GM12878 (cell line): ENCODE results near the gene TRIM71. TPM values are rescaled to one million over a fixed set of nuclear protein-coding genes. Genes with fewer than 3 reads are reported as not detected.
"Not testable (repeated sequence)": the region's sequence is repeated elsewhere in the genome, so short reads cannot be mapped to it uniquely, and the experiment has no call there.

Source experiments
- ATAC-seq: fragments of 200-7000 bp; cut with Tn5 transposase; 3 replicates; pipeline ENCODE4 v1.9.1; 2020; ENCODE audit warnings: mild to moderate bottlenecking, moderate library complexity
- BruUV-seq: library from RNA; stranded (reverse); fragments of 400-500 nt; replicated peaks from 2 replicates; lab custom pipeline; 2021; lab: Mats Ljungman, UMichigan
- CTCF ChIA-PET: fragments of 300-600 bp; sonication (Branson Sonifier 250); formaldehyde crosslinking; extraction: SDS; loops from one replicate; lab custom pipeline; 2021; ENCODE audit warnings: inconsistent platforms; lab: Yijun Ruan, JAX
- POLR2A ChIA-PET: fragments of 350-600 bp; formaldehyde crosslinking; extraction: SDS; loops from one replicate; lab custom pipeline; 2021; ENCODE audit warnings: inconsistent platforms; lab: Charles Lee
- RAD21 ChIA-PET: fragments of 300-600 bp; sonication (Branson Sonifier 250); formaldehyde crosslinking; loops from one replicate; lab custom pipeline; 2023; ENCODE audit warnings: antibody characterized with exemption; ENCODE audit not compliant: unreplicated experiment; lab: Charles Lee
- SMC1A ChIA-PET: fragments of 300-600 bp; sonication (Branson Sonifier 250); formaldehyde crosslinking; loops from one replicate; lab custom pipeline; 2023; ENCODE audit not compliant: unreplicated experiment, uncharacterized antibody; lab: Charles Lee
- DNase-seq: peaks from one replicate; pipeline ENCODE4 v3.0.0-alpha.2; 2011; ENCODE audit warnings: low read depth, low spot score
- FAIRE-seq: peaks from 3 replicates; lab custom pipeline; 2011; peaks lifted over from hg19 to GRCh38; lab: Jason Lieb, UNC
- H2AFZ ChIP-seq: 2 replicates; pipeline ENCODE4 v1.6.0; 2011; ENCODE audit warnings: low read depth, low read length, control low read depth; ENCODE audit not compliant: control insufficient read depth
- H3K27ac ChIP-seq: 2 replicates; pipeline ENCODE4 v1.5.1; 2011; ENCODE audit warnings: control low read depth; ENCODE audit not compliant: control insufficient read depth, insufficient read depth
- H3K27me3 ChIP-seq, 2 experiments: replicated peaks in 1 of 2; 2 replicates each; pipeline versions ENCODE4 v1.6.0 to v1.6.1; 2011; ENCODE audit warnings: low read length in 1 of 2; ENCODE audit not compliant: control insufficient read depth in 2 of 2, insufficient read depth in 2 of 2
- H3K36me3 ChIP-seq, 2 experiments: 2 replicates each; pipeline ENCODE4 v1.5.1; 2011; ENCODE audit warnings: low read length in 1 of 2; ENCODE audit not compliant: control insufficient read depth in 2 of 2, insufficient read depth in 2 of 2
- H3K4me1 ChIP-seq: 2 replicates; pipeline ENCODE4 v1.6.1; 2011; ENCODE audit warnings: mild to moderate bottlenecking, low read length, moderate library complexity, mixed read lengths; ENCODE audit not compliant: control insufficient read depth, insufficient read depth
- H3K4me2 ChIP-seq: 2 replicates; pipeline ENCODE4 v1.6.0; 2011; ENCODE audit warnings: control low read depth; ENCODE audit not compliant: control insufficient read depth, insufficient read depth
- H3K4me3 ChIP-seq: fragments of 200-600 bp; sonication (generic); 2 replicates; pipeline ENCODE4 v1.5.1; 2016
- H3K79me2 ChIP-seq: 2 replicates; pipeline ENCODE4 v1.6.0; 2011; ENCODE audit warnings: low read length; ENCODE audit not compliant: control insufficient read depth, insufficient read depth
- H3K9ac ChIP-seq: 2 replicates; pipeline ENCODE4 v1.8.0; 2011; ENCODE audit warnings: low read length, control low read depth, mixed read lengths; ENCODE audit not compliant: control insufficient read depth, insufficient read depth
- H3K9me3 ChIP-seq: replicated peaks from 3 replicates; pipeline ENCODE4 v1.5.1; 2011; ENCODE audit warnings: mild to moderate bottlenecking, low read length; ENCODE audit not compliant: control insufficient read depth, insufficient read depth
- H4K20me1 ChIP-seq: 2 replicates; pipeline ENCODE4 v1.6.0; 2011; ENCODE audit not compliant: control insufficient read depth, insufficient read depth
- WGBS: methylation state at CpG from one replicate; pipeline ENCODE4 v1.1.6; 2016; ENCODE audit warnings: low lambda C conversion rate; ENCODE audit not compliant: insufficient replicate concordance, insufficient coverage; ENCODE audit errors: missing lambda C conversion rate; 5-methylcytosine and 5-hydroxymethylcytosine counted together
- in situ Hi-C: fragments of 300-500 bp; cut with MboI; formaldehyde crosslinking; loops from 9 replicates; pipeline ENCODE4 v1.14.3; 2018; ENCODE audit warnings: mixed read lengths
- intact Hi-C: fragments of 100-400 bp; cut with micrococcal nuclease; formaldehyde crosslinking; loops from one replicate; pipeline ENCODE4 v1.14.2; 2022; ENCODE audit not compliant: unreplicated experiment
- polyA plus RNA-seq, 11 experiments: library from polyadenylated mRNA; depleted of rRNA in 4 of 11; unstranded in 6 of 11; stranded (reverse) in 5 of 11; fragments of >200 nt; fragmentation: Nextera tagmentation in 4 of 11; fragmentation: Illumina TruSeq in 1 of 11; extraction: Ambion mirVana in 4 of 11; extraction: Trizol in 1 of 11; gene quantifications; 1 replicate in 1 of 11; 2 replicates in 10 of 11; pipeline versions ENCODE4 v1.2.1 to v1.2.3, GENCODE V29; 2011 to 2016; ENCODE audit warnings: inconsistent platforms in 2 of 11, missing spikeins in 2 of 11, low read depth in 1 of 11
- total RNA-seq, 4 experiments: library from RNA; depleted of rRNA in 3 of 4; stranded (reverse); fragments of >200 nt in 3 of 4; fragmentation: Illumina TruSeq in 1 of 4; extraction: Trizol in 1 of 4; gene quantifications; 2 replicates each; pipeline versions ENCODE4 v1.2.1 to v1.2.3, GENCODE V29; 2013 to 2021
- TF ChIP-seq, protein P1 (sequence below): fragments of 450-650 bp; IDR thresholded peaks from 2 replicates; pipeline ENCODE4 v1.6.1; 2016; ENCODE audit warnings: mild to moderate bottlenecking
- TF ChIP-seq, protein P2 (sequence below): IDR thresholded peaks from 2 replicates; pipeline ENCODE4 v1.6.1; 2012; ENCODE audit warnings: improper control_type of control experiment, low read depth, low read length; ENCODE audit not compliant: insufficient replicate concordance
- TF ChIP-seq, protein P3 (sequence below): fragments of 150-350 bp; IDR thresholded peaks from 2 replicates; pipeline ENCODE4 v1.6.1; 2014; ENCODE audit warnings: mild to moderate bottlenecking, low read depth, low read length

TRIM71 gene
- total and polyA plus RNA-seq, 10 of the 15 experiments (the other 5 are each of a cell fraction or from before 2014, with no cell fraction given): 0.02 to 1.8 (median 0.16) TPM

DNA sequence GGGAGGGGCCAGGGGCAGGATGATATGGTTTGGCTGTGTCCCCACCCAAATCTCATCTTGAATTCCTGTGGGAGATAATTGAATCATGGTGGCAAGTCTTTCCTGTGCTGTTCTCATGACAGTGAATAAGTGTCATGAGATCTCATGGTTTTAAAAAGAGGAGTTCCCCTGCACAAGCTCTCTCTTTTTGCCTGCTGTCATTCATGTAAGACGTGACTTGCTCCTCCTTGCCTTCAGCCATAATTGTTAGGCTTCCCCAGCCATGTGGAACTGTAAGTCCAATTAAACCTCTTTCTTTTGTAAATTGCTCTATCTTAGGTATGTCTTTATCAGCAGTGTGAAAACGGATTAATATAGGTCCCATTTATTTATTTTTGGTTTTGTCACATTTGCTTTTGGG, 113.5 kb downstream of the TRIM71 start:
- not testable (repeated sequence) for H3K79me2 ChIP-seq, H2AFZ ChIP-seq, BruUV-seq, H3K4me1 ChIP-seq, H3K36me3 ChIP-seq, H3K27me3 ChIP-seq, H3K4me3 ChIP-seq, H3K9ac ChIP-seq
- ChIA-PET POLR2A (interaction anchor here (0.6 kb wide), 1 partner anchor 448 kb away, joined by 4 read pairs; no protein-coding TSS in a partner anchor), SMC1A (interaction anchor here (0.6 kb wide), 1 partner anchor 102 kb away, joined by 3 read pairs; no protein-coding TSS in a partner anchor)
- TF ChIP-seq, protein P1, sequence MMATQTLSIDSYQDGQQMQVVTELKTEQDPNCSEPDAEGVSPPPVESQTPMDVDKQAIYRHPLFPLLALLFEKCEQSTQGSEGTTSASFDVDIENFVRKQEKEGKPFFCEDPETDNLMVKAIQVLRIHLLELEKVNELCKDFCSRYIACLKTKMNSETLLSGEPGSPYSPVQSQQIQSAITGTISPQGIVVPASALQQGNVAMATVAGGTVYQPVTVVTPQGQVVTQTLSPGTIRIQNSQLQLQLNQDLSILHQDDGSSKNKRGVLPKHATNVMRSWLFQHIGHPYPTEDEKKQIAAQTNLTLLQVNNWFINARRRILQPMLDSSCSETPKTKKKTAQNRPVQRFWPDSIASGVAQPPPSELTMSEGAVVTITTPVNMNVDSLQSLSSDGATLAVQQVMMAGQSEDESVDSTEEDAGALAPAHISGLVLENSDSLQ: peak; percentile 30; the same call in 1 of the 2 replicates
- TF ChIP-seq, all 136 proteins: peak for 1; not testable (repeated sequence) for 135
- H4K20me1 ChIP-seq, H3K27ac ChIP-seq, H3K9me3 ChIP-seq, DNase-seq, FAIRE-seq, ATAC-seq, H3K4me2 ChIP-seq: not testable (repeated sequence)
- RAD21 ChIA-PET: interaction anchor here (0.9 kb wide), 1 partner anchor 246 kb away, joined by 3 read pairs; the partner anchor contains the start of gene CNOT10
- WGBS: 0% methylated on average over 2 of the region's 2 CpGs
- intact Hi-C loops: loop anchor here (5.0 kb wide), 1 partner anchor 419 kb away; no protein-coding TSS in a partner anchor
- in situ Hi-C loops: loop anchor here (5.0 to 10.0 kb wide), 2 partner anchors 194 to 426 kb away; partner anchors contain the start of gene CMTM6
- CTCF ChIA-PET: interaction anchor here (5.1 kb wide), 1 partner anchor 197 kb away, joined by 46 read pairs; no protein-coding TSS in a partner anchor

DNA sequence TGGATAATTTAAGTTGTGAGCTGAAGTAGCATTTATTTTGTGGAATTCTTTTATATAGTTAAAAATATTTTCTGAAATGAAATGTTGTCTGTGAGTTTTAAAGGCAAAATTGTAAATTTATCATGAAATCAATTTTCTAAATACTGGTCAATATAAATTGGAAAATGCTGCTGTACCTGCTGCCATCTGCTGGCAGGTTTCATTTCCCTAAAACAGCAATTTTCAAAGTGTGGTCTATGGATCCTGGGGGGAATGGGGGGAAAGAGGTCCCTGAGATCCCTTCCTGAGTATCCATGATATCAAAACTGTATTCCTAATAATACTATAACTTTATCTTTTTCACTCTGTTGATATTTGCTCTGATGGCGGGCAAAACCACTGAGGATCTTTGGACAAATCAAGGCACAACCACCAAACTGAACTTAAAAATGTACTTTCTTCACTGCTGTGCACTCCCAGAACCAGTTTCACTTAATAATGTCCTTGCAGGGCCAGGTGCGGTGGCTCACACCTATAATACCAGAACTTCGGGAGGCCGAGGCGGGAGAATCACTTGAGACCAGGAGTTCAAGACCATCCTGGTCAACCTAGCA, 116.4 kb downstream of the TRIM71 start:
- Histone ChIP-seq H3K4me3 (no peak overlapping the region), H3K36me3 (no peaks in the 10 kb centered on the region), H3K4me2 (no peak overlapping the region), H3K4me1 (no peaks in the 10 kb centered on the region), H3K27ac (no peak overlapping the region), H3K27me3 (no peaks in the 10 kb centered on the region; a peak in 1 of 4 replicates), H3K9ac (no peak overlapping the region), H2AFZ (no peak overlapping the region), H4K20me1 (no peaks in the 10 kb centered on the region), H3K79me2 (no peaks in the 10 kb centered on the region), H3K9me3 (no peaks in the 10 kb centered on the region; the same call in 2 of the 3 replicates)
- ChIA-PET POLR2A (interaction anchor here (1.0 kb wide), 1 partner anchor 76 kb away, joined by 3 read pairs; no protein-coding TSS in a partner anchor), SMC1A (interaction anchor here (0.7 to 3.8 kb wide), 11 partner anchors 50 to 229 kb away, joined by 3 to 35 read pairs (median 4); no protein-coding TSS in a partner anchor), CTCF (interaction anchor here (0.9 to 5.1 kb wide), 27 partner anchors 8 to 424 kb away, joined by 3 to 46 read pairs (median 4); no protein-coding TSS in a partner anchor), RAD21 (interaction anchor here (0.6 to 2.5 kb wide), 10 partner anchors 31 to 425 kb away, joined by 3 to 13 read pairs (median 4); partner anchors contain the start of gene CNOT10)
- FAIRE-seq (no peak), ATAC-seq (peak; percentile 68), DNase-seq (no peak)
- in situ Hi-C loops: loop anchor here (5.0 to 10.0 kb wide), 2 partner anchors 197 to 429 kb away; partner anchors contain the start of gene CMTM6
- BruUV-seq: no TSS peak
- intact Hi-C loops: loop anchor here (1.0 to 5.0 kb wide), 3 partner anchors 61 to 422 kb away; no protein-coding TSS in a partner anchor
- WGBS: 52% methylated on average over 5 of the region's 5 CpGs
- TF ChIP-seq, protein P2, sequence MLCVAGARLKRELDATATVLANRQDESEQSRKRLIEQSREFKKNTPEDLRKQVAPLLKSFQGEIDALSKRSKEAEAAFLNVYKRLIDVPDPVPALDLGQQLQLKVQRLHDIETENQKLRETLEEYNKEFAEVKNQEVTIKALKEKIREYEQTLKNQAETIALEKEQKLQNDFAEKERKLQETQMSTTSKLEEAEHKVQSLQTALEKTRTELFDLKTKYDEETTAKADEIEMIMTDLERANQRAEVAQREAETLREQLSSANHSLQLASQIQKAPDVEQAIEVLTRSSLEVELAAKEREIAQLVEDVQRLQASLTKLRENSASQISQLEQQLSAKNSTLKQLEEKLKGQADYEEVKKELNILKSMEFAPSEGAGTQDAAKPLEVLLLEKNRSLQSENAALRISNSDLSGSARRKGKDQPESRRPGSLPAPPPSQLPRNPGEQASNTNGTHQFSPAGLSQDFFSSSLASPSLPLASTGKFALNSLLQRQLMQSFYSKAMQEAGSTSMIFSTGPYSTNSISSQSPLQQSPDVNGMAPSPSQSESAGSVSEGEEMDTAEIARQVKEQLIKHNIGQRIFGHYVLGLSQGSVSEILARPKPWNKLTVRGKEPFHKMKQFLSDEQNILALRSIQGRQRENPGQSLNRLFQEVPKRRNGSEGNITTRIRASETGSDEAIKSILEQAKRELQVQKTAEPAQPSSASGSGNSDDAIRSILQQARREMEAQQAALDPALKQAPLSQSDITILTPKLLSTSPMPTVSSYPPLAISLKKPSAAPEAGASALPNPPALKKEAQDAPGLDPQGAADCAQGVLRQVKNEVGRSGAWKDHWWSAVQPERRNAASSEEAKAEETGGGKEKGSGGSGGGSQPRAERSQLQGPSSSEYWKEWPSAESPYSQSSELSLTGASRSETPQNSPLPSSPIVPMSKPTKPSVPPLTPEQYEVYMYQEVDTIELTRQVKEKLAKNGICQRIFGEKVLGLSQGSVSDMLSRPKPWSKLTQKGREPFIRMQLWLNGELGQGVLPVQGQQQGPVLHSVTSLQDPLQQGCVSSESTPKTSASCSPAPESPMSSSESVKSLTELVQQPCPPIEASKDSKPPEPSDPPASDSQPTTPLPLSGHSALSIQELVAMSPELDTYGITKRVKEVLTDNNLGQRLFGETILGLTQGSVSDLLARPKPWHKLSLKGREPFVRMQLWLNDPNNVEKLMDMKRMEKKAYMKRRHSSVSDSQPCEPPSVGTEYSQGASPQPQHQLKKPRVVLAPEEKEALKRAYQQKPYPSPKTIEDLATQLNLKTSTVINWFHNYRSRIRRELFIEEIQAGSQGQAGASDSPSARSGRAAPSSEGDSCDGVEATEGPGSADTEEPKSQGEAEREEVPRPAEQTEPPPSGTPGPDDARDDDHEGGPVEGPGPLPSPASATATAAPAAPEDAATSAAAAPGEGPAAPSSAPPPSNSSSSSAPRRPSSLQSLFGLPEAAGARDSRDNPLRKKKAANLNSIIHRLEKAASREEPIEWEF: peak; percentile 67
- TF ChIP-seq, protein P3, sequence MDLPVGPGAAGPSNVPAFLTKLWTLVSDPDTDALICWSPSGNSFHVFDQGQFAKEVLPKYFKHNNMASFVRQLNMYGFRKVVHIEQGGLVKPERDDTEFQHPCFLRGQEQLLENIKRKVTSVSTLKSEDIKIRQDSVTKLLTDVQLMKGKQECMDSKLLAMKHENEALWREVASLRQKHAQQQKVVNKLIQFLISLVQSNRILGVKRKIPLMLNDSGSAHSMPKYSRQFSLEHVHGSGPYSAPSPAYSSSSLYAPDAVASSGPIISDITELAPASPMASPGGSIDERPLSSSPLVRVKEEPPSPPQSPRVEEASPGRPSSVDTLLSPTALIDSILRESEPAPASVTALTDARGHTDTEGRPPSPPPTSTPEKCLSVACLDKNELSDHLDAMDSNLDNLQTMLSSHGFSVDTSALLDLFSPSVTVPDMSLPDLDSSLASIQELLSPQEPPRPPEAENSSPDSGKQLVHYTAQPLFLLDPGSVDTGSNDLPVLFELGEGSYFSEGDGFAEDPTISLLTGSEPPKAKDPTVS: no peak
